C4-2B (cell line): Measurements from ENCODE around the gene ANP32D.
"Not testable (repeated sequence)": the region's sequence is repeated elsewhere in the genome, so short reads cannot be mapped to it uniquely, and the experiment has no call there.

Source experiments
- H3K27ac ChIP-seq: fragments of 450-650 bp; 2 replicates; pipeline ENCODE4 v1.5.1; 2017
- CTCF ChIP-seq: fragments of 450-650 bp; conservative IDR thresholded peaks from 2 replicates; pipeline ENCODE4 v1.5.1; 2017; ENCODE audit warnings: mild to moderate bottlenecking
- ZFX ChIP-seq: fragments of 450-650 bp; IDR thresholded peaks from 2 replicates; pipeline ENCODE4 v1.6.1; 2017

Gene ANP32D

GRCh38 chr12:48447755-48448154 is 24.6 kb upstream of the ANP32D start:
- TF ChIP-seq ZFX (no peak), CTCF (no peak)
- no peak overlapping the region for H3K27ac ChIP-seq

GRCh38 chr12:48451372-48451771 is 21.0 kb upstream of the ANP32D start:
- no peak overlapping the region for H3K27ac ChIP-seq
- no peak for TF ChIP-seq ZFX
- no peak for TF ChIP-seq CTCF

- H3K27ac ChIP-seq, result not testable (repeated sequence)
These were observed 19.4 kb upstream of the ANP32D start for GRCh38 chr12:48452961-48453360.

- TF ChIP-seq ZFX (no peak), CTCF (peak; percentile 69)
- H3K27ac ChIP-seq, result no peak overlapping the region
These were observed 17.7 kb upstream of the ANP32D start for GRCh38 chr12:48454667-48455066.

GRCh38 chr12:48455116-48455515 is 17.2 kb upstream of the ANP32D start:
- TF ChIP-seq ZFX, result no peak
- TF ChIP-seq CTCF, result no peak
- H3K27ac ChIP-seq, result no peak overlapping the region

GRCh38 chr12:48459259-48459658 is 13.1 kb upstream of the ANP32D start:
- no peak for TF ChIP-seq ZFX
- no peak for TF ChIP-seq CTCF
- H3K27ac ChIP-seq, result no peak overlapping the region

GRCh38 chr12:48469027-48469426 is 3.3 kb upstream of the ANP32D start:
- not testable (repeated sequence) for H3K27ac ChIP-seq

GRCh38 chr12:48473061-48473460 is 702 bp downstream of the ANP32D start:
- no peak overlapping the region for H3K27ac ChIP-seq
- no peak for TF ChIP-seq ZFX
- TF ChIP-seq CTCF, result no peak

- H3K27ac ChIP-seq, result not testable (repeated sequence)
These were observed 2.1 kb downstream of the ANP32D start for GRCh38 chr12:48474497-48474896.
